SK-N-SH treated with all-trans-retinoic acid at 6 μM for 48 hours (cell line): ENCODE measurements around the gene SMIM22.

ENCODE experiments used
- CREB5 ChIP-seq: fragments of 250-450 bp; sonication (Bioruptor Pico); IDR thresholded peaks from 2 replicates; pipeline ENCODE4 v1.5.1; 2020; ENCODE audit warnings: low read depth, mild to moderate bottlenecking, moderate library complexity
- PPARA ChIP-seq: fragments of 250-450 bp; sonication (Bioruptor Pico); IDR thresholded peaks from 2 replicates; pipeline ENCODE4 v1.5.0; 2020; ENCODE audit warnings: mild to moderate bottlenecking, borderline replicate concordance
- ZFP3 ChIP-seq: fragments of 250-450 bp; sonication (Bioruptor Pico); IDR thresholded peaks from 2 replicates; pipeline ENCODE4 v1.5.0; 2020; ENCODE audit warnings: mild to moderate bottlenecking, moderate library complexity

GRCh38 chr16:4785758-4786433, 9.3 kb upstream of the SMIM22 start:
- TF ChIP-seq PPARA (no peak), CREB5 (no peak), ZFP3 (CRISPR knock-in tag) (no peak)
